Measurements from ENCODE around the gene NOS1AP. TPM values are rescaled to one million over a fixed set of nuclear protein-coding genes. Genes with fewer than 3 reads are reported as not detected.

The NOS1AP gene
- total RNA-seq, 1 experiment from 2014 or later: 5.3 TPM

DNA sequence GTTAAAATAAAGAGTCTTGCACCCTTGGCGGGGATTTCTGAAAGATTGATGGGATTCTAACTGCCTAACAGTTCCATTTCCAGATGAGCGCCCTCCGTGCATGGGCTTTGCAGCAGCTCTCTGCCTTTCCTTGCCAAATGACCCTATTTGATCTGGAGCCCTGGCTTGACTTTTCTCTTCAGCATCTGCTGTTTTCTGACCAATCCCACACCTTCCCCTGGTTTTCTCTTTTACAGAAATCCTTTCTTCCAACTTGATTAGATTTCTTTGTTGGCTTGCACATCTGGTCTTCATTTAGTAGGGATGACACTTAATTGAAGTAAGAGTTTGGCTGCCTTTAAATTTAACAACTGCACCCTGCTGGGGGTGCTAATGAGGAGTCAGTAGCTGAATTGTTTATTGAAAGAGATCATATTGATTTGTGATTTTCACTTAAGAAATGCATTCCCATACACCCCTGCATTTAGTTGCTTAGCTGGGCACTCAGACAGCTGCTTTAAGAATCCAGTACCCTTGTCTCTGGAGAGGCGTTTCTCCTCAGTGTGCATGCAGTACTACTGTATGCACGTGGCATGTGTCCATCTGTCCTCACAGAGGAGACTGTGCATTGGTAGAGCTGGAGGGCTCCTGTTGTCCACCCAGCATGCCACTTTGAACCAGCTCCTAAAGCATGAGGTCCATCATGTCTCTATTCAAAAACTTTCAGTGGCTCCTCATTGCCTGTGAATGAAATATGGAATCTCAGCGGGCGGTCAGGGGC, 99.7 kb downstream of the NOS1AP start:
- H3K79me2 ChIP-seq (ENCODE audit: insufficient read depth, low read length): no peaks in the 10 kb centered on the region
- H3K36me3 ChIP-seq (ENCODE audit: control insufficient read depth in 1 of 2, insufficient read depth in 2 of 2, low read length in 2 of 2): no peaks in the 10 kb centered on the region
- H3K4me3 ChIP-seq (replicated peaks in 1 of 2; ENCODE audit: low read depth in 1 of 2, low read length in 2 of 2): no peak overlapping the region
- BruUV-seq (replicated peaks): no TSS peak
- H3K4me1 ChIP-seq (ENCODE audit: control insufficient read depth in 1 of 2, insufficient read depth in 2 of 2, low read length in 2 of 2): peaks cover 4 to 10% of the 10 kb centered on the region in 2 experiments; a peak in 2 of 4 replicates
- TF ChIP-seq EZH2phosphoT487 (IDR thresholded peaks at IDR 0.05; ENCODE audit: borderline replicate concordance) (no peak), YY1 (IDR thresholded peaks at IDR 0.05; ENCODE audit: extremely low read depth, insufficient replicate concordance, low read depth, low read length) (no peak), FOSL1 (IDR thresholded peaks at IDR 0.05; ENCODE audit: low read depth) (no peak)
- TF ChIP-seq, protein P1, sequence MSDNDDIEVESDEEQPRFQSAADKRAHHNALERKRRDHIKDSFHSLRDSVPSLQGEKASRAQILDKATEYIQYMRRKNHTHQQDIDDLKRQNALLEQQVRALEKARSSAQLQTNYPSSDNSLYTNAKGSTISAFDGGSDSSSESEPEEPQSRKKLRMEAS (IDR thresholded peaks at IDR 0.05): no peak
- intact Hi-C loops (cut with micrococcal nuclease): no loop called here
- H3K27ac ChIP-seq (ENCODE audit: low read depth, low read length): no peak overlapping the region
- H3K9me2 ChIP-seq (ENCODE audit: insufficient read depth): no peaks in the 10 kb centered on the region
- POLR2A ChIA-PET: no interaction called here
- no peak for ATAC-seq
- H4K20me1 ChIP-seq (ENCODE audit: insufficient read depth): no peaks in the 10 kb centered on the region
- no peak for DNase-seq (ENCODE audit: low read depth, low spot score)
- H2AFZ ChIP-seq (ENCODE audit: low read depth, low read length, poor library complexity, severe bottlenecking): no peak overlapping the region
- H3K27me3 ChIP-seq (ENCODE audit: insufficient read depth, low read length): no peaks in the 10 kb centered on the region
- no peak overlapping the region for H3K4me2 ChIP-seq (ENCODE audit: low read length)
- RAD21 ChIA-PET (ENCODE audit: low non-redundant PET in 1 of 2, low total read pairs in 2 of 2, uncharacterized antibody in 2 of 2, unreplicated experiment in 2 of 2): no interaction called here
- no peaks in the 10 kb centered on the region for H3K9me3 ChIP-seq (ENCODE audit: control insufficient read depth in 1 of 2, insufficient read depth in 1 of 2, low read depth in 1 of 2, low read length in 2 of 2)
- H3K9ac ChIP-seq (ENCODE audit: low read length): no peak overlapping the region
- CTCF ChIA-PET: no interaction called here

DNA sequence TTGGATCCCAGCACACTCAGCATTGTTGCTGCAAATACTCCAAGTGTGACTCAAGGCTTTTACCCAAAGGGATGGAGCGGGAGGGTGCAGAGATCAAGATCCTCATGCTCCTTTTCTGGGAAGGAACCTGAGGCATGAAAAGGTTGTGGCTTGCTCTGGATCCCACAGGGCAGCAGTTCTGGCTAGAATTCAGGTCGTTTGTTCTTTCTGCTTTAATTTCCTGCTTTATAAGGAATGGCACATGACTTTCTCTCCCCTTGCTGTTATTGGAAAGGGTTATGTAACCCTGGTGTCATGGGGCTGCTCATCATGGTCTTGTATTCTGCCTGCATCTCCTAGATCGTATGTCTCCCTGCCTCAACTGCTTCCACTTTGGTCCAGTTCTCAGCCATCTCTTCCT, 101.6 kb downstream of the NOS1AP start:
- POLR2A ChIA-PET: no interaction called here
- Histone ChIP-seq H3K27ac (ENCODE audit: low read depth, low read length) (no peak overlapping the region), H3K27me3 (ENCODE audit: insufficient read depth, low read length) (no peaks in the 10 kb centered on the region), H4K20me1 (ENCODE audit: insufficient read depth) (no peaks in the 10 kb centered on the region), H3K9ac (ENCODE audit: low read length) (no peak overlapping the region), H3K79me2 (ENCODE audit: insufficient read depth, low read length) (no peaks in the 10 kb centered on the region), H3K4me2 (ENCODE audit: low read length) (no peak overlapping the region), H3K9me2 (ENCODE audit: insufficient read depth) (no peaks in the 10 kb centered on the region), H3K4me3 (replicated peaks in 1 of 2; ENCODE audit: low read depth in 1 of 2, low read length in 2 of 2) (no peak overlapping the region), H3K4me1 (ENCODE audit: control insufficient read depth in 1 of 2, insufficient read depth in 2 of 2, low read length in 2 of 2) (peaks cover 4 to 10% of the 10 kb centered on the region in 2 experiments; a peak in 2 of 4 replicates), H3K9me3 (ENCODE audit: control insufficient read depth in 1 of 2, insufficient read depth in 1 of 2, low read depth in 1 of 2, low read length in 2 of 2) (no peaks in the 10 kb centered on the region), H3K36me3 (ENCODE audit: control insufficient read depth in 1 of 2, insufficient read depth in 2 of 2, low read length in 2 of 2) (no peaks in the 10 kb centered on the region), H2AFZ (ENCODE audit: low read depth, low read length, poor library complexity, severe bottlenecking) (no peak overlapping the region)
- BruUV-seq (replicated peaks): no TSS peak
- intact Hi-C loops (cut with micrococcal nuclease): no loop called here
- TF ChIP-seq, protein P2, sequence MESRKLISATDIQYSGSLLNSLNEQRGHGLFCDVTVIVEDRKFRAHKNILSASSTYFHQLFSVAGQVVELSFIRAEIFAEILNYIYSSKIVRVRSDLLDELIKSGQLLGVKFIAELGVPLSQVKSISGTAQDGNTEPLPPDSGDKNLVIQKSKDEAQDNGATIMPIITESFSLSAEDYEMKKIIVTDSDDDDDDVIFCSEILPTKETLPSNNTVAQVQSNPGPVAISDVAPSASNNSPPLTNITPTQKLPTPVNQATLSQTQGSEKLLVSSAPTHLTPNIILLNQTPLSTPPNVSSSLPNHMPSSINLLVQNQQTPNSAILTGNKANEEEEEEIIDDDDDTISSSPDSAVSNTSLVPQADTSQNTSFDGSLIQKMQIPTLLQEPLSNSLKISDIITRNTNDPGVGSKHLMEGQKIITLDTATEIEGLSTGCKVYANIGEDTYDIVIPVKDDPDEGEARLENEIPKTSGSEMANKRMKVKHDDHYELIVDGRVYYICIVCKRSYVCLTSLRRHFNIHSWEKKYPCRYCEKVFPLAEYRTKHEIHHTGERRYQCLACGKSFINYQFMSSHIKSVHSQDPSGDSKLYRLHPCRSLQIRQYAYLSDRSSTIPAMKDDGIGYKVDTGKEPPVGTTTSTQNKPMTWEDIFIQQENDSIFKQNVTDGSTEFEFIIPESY (IDR thresholded peaks at IDR 0.05; ENCODE audit: extremely low read depth, insufficient replicate concordance, low read length): no peak
- TF ChIP-seq, protein P3, sequence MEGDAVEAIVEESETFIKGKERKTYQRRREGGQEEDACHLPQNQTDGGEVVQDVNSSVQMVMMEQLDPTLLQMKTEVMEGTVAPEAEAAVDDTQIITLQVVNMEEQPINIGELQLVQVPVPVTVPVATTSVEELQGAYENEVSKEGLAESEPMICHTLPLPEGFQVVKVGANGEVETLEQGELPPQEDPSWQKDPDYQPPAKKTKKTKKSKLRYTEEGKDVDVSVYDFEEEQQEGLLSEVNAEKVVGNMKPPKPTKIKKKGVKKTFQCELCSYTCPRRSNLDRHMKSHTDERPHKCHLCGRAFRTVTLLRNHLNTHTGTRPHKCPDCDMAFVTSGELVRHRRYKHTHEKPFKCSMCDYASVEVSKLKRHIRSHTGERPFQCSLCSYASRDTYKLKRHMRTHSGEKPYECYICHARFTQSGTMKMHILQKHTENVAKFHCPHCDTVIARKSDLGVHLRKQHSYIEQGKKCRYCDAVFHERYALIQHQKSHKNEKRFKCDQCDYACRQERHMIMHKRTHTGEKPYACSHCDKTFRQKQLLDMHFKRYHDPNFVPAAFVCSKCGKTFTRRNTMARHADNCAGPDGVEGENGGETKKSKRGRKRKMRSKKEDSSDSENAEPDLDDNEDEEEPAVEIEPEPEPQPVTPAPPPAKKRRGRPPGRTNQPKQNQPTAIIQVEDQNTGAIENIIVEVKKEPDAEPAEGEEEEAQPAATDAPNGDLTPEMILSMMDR (IDR thresholded peaks at IDR 0.05 in 2 of 3, conservative IDR thresholded peaks at IDR 0.05 in 1 of 3; ENCODE audit: borderline replicate concordance in 1 of 3, insufficient read depth in 1 of 3, low read depth in 2 of 3, low read length in 2 of 3): no peak
- no peak for TF ChIP-seq SIN3A (IDR thresholded peaks at IDR 0.05; ENCODE audit: low read depth)
- TF ChIP-seq CEBPB (IDR thresholded peaks at IDR 0.05; ENCODE audit: low read depth): no peak
- no peak for TF ChIP-seq SP1 (IDR thresholded peaks at IDR 0.05; ENCODE audit: low read depth)
- TF ChIP-seq YY1 (IDR thresholded peaks at IDR 0.05; ENCODE audit: extremely low read depth, insufficient replicate concordance, low read depth, low read length): no peak
- TF ChIP-seq EGR1 (IDR thresholded peaks at IDR 0.05; ENCODE audit: low read depth): no peak
- ATAC-seq: no peak
- RAD21 ChIA-PET (ENCODE audit: low non-redundant PET in 1 of 2, low total read pairs in 2 of 2, uncharacterized antibody in 2 of 2, unreplicated experiment in 2 of 2): no interaction called here
- DNase-seq (ENCODE audit: low read depth, low spot score): no peak
- CTCF ChIA-PET: no interaction called here
